OCI-LY3 (cell line): ENCODE measurements around the gene PPP1R7.

Source experiments
- H2AFZ ChIP-seq: fragments of 200-600, 300-600 bp; shearing (Covaris generic); 2 replicates; pipeline ENCODE4 v1.6.0; 2014; ENCODE audit warnings: antibody characterized with exemption, low read depth, low read length
- H3K27ac ChIP-seq: fragments of 200-600, 300-600 bp; sonication (generic); 2 replicates; pipeline ENCODE4 v1.5.1; 2014; ENCODE audit warnings: mild to moderate bottlenecking, low read length, moderate library complexity, mixed read lengths
- H3K27me3 ChIP-seq: fragments of 200-600, 300-600 bp; sonication (generic); 2 replicates; pipeline ENCODE4 v1.6.1; 2014; ENCODE audit warnings: low read depth, low read length, mixed read lengths
- H3K36me3 ChIP-seq: fragments of 200-600, 300-600 bp; sonication (generic); replicated peaks from 2 replicates; pipeline ENCODE3; 2014; ENCODE audit warnings: low read depth, low read length, mixed read lengths
- H3K4me1 ChIP-seq: fragments of 300-600, 200-600 bp; sonication (generic); 2 replicates; pipeline ENCODE4 v1.6.1; 2014; ENCODE audit warnings: low read length, mixed read lengths
- H3K4me2 ChIP-seq: fragments of 200-600, 300-600 bp; sonication (generic); 2 replicates; pipeline ENCODE4 v1.6.1; 2014; ENCODE audit warnings: low read length, mixed read lengths
- H3K4me3 ChIP-seq: fragments of 300-600, 200-600 bp; sonication (generic); 2 replicates; pipeline ENCODE4 v1.5.1; 2014; ENCODE audit warnings: antibody characterized with exemption, mild to moderate bottlenecking, low read length, moderate library complexity
- H3K79me2 ChIP-seq: fragments of 300-600, 200-600 bp; shearing (Covaris generic); 2 replicates; pipeline ENCODE4 v1.6.1; 2014; ENCODE audit warnings: mild to moderate bottlenecking, low read length, mixed read lengths
- H3K9ac ChIP-seq: fragments of 300-600, 200-600 bp; shearing (Covaris generic); 2 replicates; pipeline ENCODE4 v1.6.0; 2014; ENCODE audit warnings: mild to moderate bottlenecking, low read length, moderate library complexity
- H3K9me3 ChIP-seq: fragments of 200-600, 300-600 bp; shearing (Covaris generic); 2 replicates; pipeline ENCODE4 v1.6.1; 2014; ENCODE audit warnings: low read length, mixed read lengths; ENCODE audit not compliant: insufficient read depth
- H4K20me1 ChIP-seq: fragments of 200-600, 300-600 bp; sonication (generic); 2 replicates; pipeline ENCODE4 v1.6.1; 2016; ENCODE audit warnings: low read length, mixed read lengths; ENCODE audit not compliant: insufficient read depth
- EZH2phosphoT487 ChIP-seq: fragments of 200-600 bp; shearing (Covaris generic); IDR thresholded peaks from 2 replicates; pipeline ENCODE4 v1.6.1; 2018; ENCODE audit warnings: antibody characterized with exemption, mixed run types, low read depth
- TF ChIP-seq, protein P1 (sequence below): fragments of 200-600, 300-600 bp; sonication (generic); IDR thresholded peaks from 2 replicates; pipeline ENCODE4 v1.5.1; 2014; ENCODE audit warnings: antibody characterized with exemption, low read length, low read depth

The PPP1R7 gene

DNA sequence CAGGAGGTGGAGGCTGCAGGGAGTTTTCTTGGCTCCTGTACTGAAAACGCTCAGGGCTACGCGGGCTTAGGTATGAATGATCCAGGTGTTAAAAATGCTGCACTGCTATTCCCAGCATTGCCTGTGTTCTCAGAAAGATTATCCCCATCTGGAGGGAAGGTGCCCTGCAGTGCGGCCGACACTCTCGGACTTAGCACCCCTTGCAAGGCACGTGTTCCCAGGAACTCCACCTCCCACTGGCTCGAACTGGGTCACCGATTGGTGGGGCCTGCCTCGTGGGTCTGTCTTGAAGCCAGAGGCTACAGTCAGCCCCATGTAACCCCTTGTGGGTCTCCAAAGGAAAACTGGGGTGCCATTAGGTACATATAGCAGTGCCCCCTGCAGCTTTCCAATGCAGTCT, 63.9 kb downstream of the PPP1R7 start:
- Histone ChIP-seq H2AFZ (no peak overlapping the region), H3K4me2 (no peak overlapping the region), H3K27ac (no peak overlapping the region), H3K4me1 (no peaks in the 10 kb centered on the region), H3K9me3 (no peaks in the 10 kb centered on the region), H3K36me3 (no peaks in the 10 kb centered on the region), H3K9ac (no peak overlapping the region), H3K4me3 (no peak overlapping the region), H4K20me1 (no peaks in the 10 kb centered on the region), H3K79me2 (no peaks in the 10 kb centered on the region), H3K27me3 (0 out of 2 replicates have a peak, but pooled peaks cover 4% of the 10 kb centered on the region)
- TF ChIP-seq, protein P1, sequence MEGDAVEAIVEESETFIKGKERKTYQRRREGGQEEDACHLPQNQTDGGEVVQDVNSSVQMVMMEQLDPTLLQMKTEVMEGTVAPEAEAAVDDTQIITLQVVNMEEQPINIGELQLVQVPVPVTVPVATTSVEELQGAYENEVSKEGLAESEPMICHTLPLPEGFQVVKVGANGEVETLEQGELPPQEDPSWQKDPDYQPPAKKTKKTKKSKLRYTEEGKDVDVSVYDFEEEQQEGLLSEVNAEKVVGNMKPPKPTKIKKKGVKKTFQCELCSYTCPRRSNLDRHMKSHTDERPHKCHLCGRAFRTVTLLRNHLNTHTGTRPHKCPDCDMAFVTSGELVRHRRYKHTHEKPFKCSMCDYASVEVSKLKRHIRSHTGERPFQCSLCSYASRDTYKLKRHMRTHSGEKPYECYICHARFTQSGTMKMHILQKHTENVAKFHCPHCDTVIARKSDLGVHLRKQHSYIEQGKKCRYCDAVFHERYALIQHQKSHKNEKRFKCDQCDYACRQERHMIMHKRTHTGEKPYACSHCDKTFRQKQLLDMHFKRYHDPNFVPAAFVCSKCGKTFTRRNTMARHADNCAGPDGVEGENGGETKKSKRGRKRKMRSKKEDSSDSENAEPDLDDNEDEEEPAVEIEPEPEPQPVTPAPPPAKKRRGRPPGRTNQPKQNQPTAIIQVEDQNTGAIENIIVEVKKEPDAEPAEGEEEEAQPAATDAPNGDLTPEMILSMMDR, result no peak

GRCh38 chr2:241214766-241215165, 64.5 kb downstream of the PPP1R7 start:
- Histone ChIP-seq H3K9ac (no peak overlapping the region), H3K4me3 (no peak overlapping the region), H4K20me1 (no peaks in the 10 kb centered on the region), H3K36me3 (no peaks in the 10 kb centered on the region), H3K4me1 (no peaks in the 10 kb centered on the region), H3K27ac (no peak overlapping the region), H3K27me3 (0 out of 2 replicates have a peak, but pooled peaks cover 4% of the 10 kb centered on the region), H3K79me2 (no peaks in the 10 kb centered on the region), H3K4me2 (no peak overlapping the region), H3K9me3 (no peaks in the 10 kb centered on the region), H2AFZ (no peak overlapping the region)
- TF ChIP-seq, protein P1, result no peak
- no peak for TF ChIP-seq EZH2phosphoT487

DNA sequence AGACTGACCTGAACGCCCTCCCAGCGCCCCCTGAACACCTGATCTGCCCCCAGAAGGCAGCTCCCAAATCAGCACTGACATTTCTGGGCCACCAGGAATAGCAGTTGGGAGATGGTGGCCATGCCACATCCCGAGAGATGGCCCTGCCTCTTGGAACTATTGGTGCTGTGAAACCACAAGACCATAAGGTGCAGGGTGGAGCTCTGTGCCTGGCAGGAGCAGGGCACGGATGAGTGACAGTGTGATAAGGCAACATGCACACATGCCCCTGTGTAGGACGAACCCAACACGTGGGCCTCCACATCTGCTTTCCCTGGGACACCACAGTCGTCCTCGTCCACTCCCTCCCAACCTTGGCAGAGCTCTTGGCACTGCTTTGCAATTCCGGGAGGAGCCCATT, 65.2 kb downstream of the PPP1R7 start:
- no peak overlapping the region for H3K9ac ChIP-seq

GRCh38 chr2:241216211-241216761, 66.0 kb downstream of the PPP1R7 start:
- H4K20me1 ChIP-seq, result no peaks in the 10 kb centered on the region
- H3K79me2 ChIP-seq, result no peaks in the 10 kb centered on the region
- H3K4me2 ChIP-seq, result no peak overlapping the region
- H3K4me1 ChIP-seq, result no peaks in the 10 kb centered on the region
- H3K27ac ChIP-seq, result no peak overlapping the region
- no peaks in the 10 kb centered on the region for H3K9me3 ChIP-seq
- H3K9ac ChIP-seq, result no peak overlapping the region
- H2AFZ ChIP-seq, result no peak overlapping the region
- 0 out of 2 replicates have a peak, but pooled peaks cover 4% of the 10 kb centered on the region for H3K27me3 ChIP-seq
- TF ChIP-seq, protein P1, result no peak
- TF ChIP-seq EZH2phosphoT487, result no peak
- no peaks in the 10 kb centered on the region for H3K36me3 ChIP-seq
- no peak overlapping the region for H3K4me3 ChIP-seq

More for the DNA sequence above, 65.2 kb downstream of the PPP1R7 start:
- Histone ChIP-seq H3K79me2 (no peaks in the 10 kb centered on the region), H2AFZ (no peak overlapping the region), H3K4me2 (no peak overlapping the region), H4K20me1 (no peaks in the 10 kb centered on the region), H3K9me3 (no peaks in the 10 kb centered on the region), H3K27me3 (0 out of 2 replicates have a peak, but pooled peaks cover 4% of the 10 kb centered on the region), H3K36me3 (no peaks in the 10 kb centered on the region), H3K4me1 (no peaks in the 10 kb centered on the region), H3K4me3 (no peak overlapping the region), H3K27ac (no peak overlapping the region)
- TF ChIP-seq, protein P1, result no peak
- TF ChIP-seq EZH2phosphoT487, result no peak
